NOMO-1 treated with DMSO at 0.1 percent for 48 hours (cell line): ENCODE data around the gene TRAIP.
"Not testable (repeated sequence)": the region's sequence is repeated elsewhere in the genome, so short reads cannot be mapped to it uniquely, and the experiment has no call there.

ENCODE experiments used
- DNase-seq: peaks from one replicate; lab custom pipeline; 2025; ENCODE audit not compliant: unreplicated experiment; lab: John Stamatoyannopoulos, UW

TRAIP gene

DNA sequence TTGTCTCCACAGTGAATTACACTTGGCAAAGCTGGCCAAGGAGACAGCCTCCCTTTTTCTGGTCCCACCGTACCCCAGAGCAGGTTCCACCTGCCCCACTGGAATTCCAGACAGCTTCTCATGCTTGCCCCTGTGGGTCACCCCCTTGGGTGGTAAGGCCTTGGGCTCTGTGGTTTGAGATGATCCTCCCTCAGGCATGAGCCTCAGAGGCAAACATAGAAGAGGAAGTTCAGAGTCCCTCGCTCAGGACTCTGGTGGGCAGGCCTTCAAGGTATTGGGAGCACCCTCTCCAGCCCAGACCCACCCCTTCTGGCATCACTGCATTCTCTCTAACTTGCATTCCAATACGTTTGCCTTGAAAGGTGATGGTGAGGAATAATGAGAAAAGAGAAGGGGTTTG is 25.0 kb downstream of the TRAIP start:
- no peak for DNase-seq

DNA sequence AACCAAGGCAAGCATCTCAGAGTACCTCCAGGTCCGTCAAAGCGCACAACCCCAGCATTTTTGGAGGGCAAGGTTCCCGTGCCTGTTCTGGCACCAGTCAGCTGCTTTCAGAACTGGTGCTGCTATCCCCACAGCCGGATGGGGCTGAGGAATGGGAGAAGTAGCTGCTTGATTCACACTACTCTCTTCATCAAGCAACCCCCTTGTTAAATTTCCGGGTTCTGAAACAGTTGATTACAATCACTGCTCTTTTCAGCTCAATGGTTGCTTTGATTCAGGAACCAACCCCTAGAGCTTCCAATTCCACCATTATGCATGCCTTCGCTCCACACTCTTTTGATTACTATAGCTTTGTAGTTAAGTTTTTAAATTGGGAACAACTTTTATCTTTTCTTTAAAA is 30.3 kb downstream of the TRAIP start:
- no peak for DNase-seq

DNA sequence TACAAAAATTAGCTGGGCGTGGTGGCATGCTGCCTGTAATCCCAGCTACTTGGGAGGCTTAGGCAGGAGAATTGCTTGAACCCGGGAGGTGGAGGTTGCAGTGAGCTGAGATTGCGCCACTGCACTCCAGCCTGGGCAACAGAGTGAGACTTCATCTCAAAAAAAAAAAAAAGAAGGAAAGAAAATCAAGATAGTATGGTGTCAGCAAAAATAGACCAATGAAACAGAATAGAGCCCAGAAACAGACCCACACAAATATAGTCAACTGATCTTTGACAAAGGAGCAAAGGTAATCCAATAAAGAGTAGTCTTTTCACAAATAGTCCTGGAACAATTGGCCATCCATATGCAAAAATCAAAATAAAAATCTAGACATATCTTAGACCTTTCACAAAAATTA is 33.2 kb downstream of the TRAIP start:
- DNase-seq: not testable (repeated sequence)

DNA sequence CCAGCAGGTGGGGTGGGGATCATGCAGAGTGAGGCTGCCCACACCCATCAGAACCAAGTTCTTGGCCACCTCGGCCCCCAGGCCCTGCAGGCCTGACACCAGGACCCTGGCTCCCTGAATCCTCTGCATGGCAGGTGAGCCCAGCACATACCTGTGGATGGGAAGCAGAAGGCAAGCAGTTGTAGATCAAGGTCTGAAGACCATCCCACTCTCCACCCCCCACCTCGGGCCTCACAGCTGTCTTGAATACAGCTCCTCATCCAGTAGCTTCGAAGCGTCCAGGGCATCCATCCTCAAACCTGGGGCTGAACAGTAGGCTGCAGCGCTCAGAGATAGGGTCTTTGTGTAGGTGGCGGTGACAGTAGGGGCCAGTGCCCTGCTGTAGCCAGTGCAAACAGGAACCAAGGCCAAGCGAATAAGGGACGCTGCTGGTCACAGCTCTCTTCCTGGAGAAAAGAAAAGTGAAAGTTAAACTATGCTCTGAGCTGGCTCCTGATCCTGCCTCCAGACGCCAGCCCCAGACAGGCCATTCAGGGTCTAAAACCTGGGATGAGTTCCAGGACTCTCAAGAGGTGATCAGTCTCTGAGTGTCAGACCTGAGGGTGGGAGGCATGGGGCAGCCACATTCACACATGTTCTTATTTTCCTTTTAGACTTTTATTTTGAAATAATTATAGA is 42.7 kb downstream of the TRAIP start, which contains the start of gene UBA7:
TSS of gene UBA7 (minus strand) at position 457 of the 678 bp plus-strand sequence. CDS start at position 291, 166 bp downstream.
- peak; percentile 82 for DNase-seq

DNA sequence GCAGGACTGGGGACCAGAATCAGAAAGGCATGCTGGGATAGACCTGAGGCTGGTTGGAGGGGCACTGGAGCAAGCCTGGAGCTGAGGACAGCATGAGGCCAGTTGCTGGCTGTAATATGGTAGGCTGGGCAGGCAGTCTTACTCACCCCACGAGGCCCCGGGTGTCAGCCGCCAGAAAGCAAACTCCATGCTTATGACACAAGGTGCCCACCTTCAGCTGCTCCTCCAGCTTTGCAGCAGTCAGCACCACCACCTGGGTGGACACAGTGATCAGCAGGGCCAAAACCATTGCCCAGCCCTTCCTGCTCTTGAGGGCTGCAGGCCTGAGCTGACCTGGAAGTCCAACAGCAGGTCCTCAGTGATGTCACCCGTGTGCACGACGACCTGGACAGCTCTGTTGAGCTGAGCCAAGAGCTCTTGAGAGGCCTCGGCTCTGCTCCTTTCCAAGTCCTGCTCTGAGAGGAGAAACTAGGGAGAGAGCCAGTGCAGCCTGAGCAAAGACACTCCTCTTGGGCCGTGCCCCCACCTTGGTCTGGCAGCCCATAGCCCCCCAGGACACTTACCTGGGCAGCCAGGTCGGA is 43.4 kb downstream of the TRAIP start:
- DNase-seq: no peak

DNA sequence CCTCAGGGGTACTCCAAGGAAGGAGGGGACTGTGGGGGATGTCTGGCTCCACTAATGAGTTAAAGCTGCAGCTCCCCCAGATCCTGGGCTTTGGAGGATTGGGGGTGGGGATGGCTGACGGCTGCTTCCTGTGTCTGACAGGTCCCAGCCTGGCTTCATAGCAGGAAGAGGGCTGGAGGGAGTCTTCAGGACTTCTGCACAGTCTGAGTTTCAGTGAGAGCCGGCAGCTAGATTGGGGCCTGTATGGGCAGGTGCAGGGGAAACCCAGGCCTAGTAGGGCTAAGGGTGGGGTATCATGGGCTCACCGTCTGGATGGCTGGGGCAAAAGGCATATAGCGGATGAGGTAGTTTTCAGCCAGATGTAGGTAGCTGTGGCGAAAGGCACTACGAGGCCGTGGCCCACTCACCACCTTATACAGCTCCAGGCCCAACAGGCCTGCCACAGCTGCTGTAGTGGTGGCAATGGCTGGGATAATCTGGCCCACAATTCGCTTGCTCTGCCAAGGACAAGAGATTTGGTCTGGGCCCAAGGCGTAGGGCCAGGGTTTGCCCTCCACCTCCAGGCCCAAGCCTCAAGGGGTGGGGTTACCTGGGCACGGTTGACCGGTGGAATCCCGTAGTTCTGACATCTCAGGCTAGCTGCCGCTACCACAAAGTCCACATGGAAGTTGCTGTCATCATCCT is 48.8 kb downstream of the TRAIP start:
- DNase-seq: no peak

DNA sequence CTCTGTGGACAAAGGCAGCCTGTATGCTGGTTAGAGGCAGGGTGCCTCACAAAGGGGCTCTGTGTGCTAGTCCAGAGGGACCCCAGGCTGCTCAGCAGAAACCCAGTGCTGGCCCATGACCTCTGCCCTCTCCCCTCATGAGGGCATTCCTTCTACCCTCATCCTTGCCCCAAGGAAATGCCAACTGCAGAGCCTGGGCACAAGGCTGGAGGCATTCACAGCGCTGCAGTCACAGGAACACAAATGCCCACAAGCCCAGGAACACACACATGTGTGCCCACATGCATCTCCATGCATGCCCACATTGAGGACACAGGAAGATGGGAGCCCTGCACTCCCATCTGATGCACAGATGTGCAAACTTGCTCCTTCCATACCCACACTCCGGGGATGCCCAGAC is 49.5 kb downstream of the TRAIP start:
- DNase-seq: no peak

DNA sequence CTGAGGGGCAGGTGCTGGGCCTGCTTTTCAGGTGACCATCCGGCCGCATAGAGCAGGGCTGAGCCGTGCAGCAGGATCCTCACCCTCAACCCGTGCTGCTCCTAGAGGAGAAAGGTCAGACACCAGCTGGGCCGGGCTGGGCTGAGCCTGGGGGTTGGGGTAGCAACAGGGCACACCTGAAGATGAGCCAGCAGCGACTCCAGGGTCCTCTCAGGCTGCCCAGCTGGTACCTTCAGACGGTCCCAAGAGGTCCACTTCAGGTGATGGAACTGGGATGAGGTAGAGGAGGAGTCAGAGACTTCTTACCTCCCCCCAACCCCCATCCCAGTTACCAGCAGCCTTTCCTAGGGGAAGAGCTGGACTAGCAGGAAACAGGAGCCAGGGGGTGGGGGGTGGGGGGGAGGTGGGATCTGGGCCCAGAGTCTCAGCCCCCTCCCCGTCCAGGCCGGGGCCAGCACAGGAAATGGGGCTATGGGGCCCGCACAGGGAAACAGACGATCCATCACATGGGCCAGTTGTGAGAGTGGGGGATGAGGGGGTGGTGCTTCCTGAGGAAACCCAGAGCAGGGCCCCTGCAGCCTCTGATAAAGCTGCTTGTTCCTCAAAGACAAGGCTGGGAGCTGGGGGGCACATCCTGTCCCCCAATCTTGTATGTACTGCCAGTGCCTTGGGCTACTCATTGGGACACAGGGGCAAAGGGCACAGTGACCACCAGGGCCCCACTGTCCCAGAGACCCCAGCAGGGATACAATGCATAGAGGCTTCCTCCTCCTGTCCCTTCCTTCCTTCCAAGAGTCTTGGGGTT is 50.3 kb downstream of the TRAIP start:
- peak; percentile 68 for DNase-seq

DNA sequence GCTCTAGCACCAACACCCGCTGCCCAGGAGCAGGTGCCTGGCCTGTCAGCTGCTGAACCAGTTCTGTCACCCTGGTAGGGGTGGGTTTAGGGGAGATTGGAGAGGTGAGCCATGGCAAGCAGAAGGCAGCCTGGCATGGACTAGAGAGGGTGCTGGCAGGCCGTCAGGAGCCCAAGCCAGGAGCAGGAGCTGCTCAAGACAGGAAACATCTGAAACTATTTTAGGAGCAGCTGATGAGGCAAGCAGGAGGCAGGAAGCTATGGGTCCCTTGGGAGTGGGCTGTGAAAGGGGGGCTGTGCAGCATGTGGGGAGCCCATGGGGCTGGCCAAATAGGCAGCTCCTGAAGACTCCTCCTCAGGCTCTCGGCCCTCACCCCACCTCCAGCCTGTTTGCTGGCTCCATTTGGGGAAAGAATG is 51.0 kb downstream of the TRAIP start:
- peak; percentile 66 for DNase-seq

DNA sequence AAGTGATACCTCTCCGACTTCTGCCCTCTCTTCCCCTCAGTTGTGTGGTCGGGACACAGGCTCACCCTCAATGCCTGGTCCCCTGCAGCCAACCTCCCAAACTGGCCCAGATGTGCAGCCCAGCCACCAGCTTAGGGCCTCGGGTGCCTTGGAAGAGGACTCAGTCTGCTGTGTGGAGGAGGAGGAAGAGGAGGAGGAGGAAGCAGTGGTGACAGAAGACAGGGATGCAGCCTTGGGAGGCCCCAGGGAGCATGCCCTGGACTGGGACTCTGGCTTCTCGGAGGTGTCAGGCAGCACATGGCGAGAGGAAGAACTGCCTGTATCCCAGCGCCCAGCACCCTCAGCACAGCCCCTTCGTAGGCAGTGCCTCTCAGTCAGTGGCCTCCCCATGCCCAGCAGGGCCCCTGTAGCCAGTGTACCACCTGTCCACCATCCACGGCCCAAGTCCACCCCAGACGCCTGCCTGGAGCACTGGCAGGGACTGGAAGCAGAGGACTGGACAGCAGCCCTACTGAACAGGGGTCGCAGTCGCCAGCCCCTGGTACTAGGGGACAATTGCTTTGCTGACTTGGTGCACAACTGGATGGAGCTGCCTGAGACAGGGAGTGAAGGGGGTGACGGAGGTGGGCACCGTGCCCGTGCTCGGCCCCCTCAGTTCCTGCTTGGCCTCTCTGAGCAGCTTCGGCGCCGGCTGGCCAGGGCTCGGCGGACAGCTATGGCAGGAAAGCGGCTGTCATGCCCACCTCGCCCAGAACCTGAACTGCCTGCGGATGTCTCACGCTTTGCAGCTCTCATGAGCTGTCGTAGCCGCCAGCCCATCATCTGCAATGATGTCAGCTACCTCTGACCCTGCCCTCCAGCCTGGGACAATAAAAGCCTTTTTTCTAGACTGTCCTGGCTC is 52.0 kb downstream of the TRAIP start:
- DNase-seq: no peak

DNA sequence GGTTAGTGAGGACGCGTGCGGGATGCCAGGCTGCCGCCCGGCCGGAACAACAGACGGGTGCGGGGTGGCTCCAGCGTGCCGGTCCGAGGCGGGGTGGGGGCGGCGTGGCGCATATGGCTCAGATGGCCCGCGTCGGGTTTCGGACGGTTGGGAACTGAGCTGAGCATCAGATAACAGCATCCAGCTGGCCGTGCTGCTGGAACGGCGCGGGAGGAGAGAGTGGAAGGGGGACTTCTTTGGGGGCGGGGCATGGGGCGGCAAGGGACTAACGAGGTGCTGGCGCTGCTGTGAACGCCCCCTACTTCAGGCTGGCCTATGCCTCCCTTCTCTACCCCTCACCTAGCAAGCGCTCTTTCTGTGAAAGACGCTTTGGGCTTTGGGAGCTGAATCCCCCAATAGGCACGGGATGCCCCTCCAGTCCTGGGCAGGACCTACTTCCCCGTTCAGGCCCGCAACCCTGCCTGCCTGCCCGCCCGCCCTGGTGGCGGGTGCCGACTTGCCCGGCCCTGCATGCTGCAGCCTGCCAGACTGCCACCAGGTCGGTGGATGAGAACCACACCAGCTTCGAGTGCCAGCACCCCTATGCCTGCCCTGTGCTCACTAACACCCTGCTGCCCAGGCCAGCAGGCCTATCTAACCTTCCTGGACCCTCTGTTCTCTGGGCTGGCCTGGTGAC is 52.8 kb downstream of the TRAIP start:
- peak; percentile 49 for DNase-seq

DNA sequence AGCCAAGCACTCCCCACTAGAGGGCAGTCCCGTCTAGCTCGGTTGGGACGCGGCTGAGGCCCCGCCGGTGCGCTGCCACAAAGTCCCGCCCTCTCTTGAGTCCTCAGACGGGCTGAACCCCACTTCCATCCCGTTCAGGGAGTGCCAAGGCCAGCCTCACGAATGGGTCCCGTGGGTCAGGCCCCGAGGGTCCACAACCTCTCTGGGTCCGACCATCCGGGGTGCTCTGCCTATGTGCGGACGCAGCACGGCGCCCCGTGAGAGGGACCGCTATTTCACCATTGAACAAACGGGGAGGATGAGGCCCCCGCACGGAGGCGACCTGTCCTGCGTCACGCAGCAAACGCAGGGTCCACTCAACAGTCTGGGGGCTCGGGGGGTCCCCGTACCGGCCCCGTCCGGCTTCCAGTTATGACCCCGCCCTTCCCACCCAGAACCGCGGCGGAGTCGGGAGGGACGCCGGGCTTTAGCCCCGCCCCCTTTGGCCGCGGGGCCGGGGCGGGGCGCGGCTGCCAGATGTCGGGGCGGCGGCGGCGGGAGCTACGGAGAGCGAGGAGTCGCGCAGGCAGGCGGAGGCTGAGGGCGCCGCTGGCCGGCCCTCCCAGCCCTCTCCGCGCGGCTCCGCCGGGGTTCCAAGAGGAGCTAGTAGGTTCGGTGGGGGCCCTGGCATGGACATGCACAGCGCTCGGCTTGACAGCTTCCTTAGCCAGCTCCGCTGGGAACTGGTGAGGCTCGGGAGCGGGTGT is 53.5 kb downstream of the TRAIP start, which contains the start of gene INKA1:
TSS of gene INKA1 (plus strand) at position 543 of the 746 bp plus-strand sequence. CDS start at position 675, 132 bp downstream.
- peak; percentile 86 for DNase-seq

DNA sequence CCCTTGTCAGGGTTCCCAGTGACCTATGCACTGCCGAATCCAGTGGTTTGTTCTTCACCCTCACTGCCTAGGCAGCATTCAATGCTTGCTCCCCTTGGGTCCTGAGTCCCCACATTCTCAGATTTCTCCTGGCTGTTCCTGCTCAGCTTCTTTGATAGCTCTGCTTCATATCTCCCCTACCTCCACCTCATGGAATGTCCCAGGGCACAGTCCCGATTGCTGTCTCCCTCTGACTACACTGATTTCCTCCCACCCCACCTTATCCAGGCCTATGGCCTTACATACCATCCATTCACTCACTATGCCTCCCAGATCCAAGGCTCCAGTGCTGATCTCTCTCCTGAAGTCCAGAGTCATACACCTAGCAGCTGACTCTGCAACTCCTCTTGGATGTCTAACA is 55.2 kb downstream of the TRAIP start:
- DNase-seq: no peak

DNA sequence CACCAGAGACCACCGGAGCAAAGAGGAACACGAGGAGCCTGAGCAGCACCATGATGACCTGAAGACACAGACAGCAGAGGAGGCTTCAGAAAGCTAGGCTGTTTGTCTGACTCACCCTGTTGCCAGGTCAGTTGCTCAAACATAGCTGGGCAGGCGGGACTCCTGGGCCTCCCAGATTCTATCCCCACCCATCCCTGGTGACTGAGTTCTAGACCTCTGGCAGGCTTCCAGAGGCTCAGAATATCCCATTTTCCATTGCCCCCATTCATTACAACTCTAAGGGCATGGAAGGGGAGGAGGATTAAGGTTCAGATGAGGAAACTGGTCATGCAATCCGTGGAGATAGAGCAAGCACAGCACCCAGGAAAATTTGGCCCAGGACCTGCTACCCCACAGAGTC is 56.6 kb downstream of the TRAIP start, which contains the start of gene CDHR4:
TSS of gene CDHR4 (minus strand) at position 113 of the 400 bp plus-strand sequence. CDS start at position 52, 61 bp downstream.
- DNase-seq: no peak

DNA sequence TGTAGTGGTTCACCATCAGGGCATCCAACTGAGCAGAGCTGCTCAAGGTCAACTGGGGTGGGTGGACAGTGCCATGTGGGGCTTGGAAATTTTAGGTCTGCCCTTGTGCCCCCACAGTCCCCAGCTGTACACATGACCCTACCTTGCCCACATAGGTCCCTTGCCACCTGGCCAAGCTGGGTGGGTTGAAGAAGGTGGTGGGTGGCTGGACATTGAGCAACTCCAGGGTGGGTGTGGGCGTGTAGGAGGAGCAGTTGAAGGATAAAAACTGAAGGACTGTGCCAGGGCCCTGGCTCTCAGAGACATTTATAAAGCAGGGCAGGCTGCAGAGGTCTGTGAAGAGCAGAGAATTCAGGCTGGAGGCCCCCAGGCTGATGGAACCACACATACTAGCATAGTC is 57.3 kb downstream of the TRAIP start:
- DNase-seq: no peak

DNA sequence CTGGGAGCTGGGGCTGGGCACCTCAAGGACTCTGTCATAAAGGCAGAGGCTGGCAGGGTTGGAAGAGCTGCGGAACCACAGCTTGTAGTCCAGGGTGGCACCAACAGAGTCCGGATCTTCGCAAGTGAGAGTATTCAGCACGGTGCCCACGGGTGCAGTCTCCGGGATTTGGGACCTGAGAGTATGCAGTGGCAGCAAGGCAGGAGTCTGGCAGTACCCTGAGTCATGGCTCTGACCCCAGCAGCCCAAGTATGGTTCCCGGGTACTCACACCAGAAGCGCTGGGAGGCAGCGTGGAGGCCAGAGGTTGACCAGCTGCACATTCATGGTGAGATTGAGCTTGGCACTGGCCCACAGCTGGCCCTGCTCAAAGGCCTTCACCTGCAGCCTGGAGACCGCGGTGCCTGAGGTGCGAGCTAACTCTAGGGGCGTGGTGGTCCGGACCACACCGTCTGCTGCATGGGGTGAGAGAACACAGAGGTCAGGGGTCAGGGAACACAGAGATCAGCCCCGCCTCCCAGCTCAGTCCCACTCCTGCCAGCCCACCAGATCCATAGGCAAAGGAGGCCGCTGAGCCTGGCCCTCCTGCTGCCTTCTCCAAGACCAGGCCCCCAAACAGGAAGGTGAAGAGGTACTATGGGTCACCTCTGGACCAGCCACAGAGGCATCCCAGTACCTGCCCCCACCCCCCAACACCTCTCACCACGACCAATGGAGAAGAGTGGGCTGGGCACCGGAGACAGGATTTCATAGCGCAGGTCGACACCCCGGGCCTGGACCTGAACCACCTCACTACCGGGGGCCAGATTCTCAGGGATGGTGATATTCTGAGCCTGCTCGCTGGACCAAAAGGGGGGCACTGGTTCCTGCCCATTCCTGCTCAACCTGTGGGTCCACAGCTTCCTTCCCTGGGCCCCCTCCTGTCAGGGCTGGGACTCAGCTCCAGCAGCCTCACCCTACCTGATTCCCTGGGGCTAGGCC is 61.1 kb downstream of the TRAIP start:
- no peak for DNase-seq

DNA sequence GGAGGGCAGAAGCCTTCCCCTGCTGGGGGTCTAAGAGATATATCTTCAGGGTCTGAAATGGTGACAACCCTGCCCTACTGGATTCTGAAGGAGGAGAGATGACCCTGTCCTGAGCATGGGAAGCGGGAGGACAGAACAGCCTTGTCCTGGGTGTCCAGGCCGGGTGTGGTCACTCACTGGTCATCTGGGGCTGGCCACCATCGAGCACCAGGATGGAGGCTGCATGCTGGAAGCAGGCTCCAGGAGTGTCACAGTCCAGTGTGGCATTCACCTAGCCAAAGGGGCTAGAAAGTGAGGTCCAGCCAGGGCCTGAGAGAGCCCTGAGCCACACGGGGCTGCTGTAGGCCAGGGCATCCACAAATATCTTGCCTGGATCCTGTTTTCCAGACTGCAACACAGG is 61.9 kb downstream of the TRAIP start:
- no peak for DNase-seq
